Measurements from ENCODE around the gene ADCK2.

DNA sequence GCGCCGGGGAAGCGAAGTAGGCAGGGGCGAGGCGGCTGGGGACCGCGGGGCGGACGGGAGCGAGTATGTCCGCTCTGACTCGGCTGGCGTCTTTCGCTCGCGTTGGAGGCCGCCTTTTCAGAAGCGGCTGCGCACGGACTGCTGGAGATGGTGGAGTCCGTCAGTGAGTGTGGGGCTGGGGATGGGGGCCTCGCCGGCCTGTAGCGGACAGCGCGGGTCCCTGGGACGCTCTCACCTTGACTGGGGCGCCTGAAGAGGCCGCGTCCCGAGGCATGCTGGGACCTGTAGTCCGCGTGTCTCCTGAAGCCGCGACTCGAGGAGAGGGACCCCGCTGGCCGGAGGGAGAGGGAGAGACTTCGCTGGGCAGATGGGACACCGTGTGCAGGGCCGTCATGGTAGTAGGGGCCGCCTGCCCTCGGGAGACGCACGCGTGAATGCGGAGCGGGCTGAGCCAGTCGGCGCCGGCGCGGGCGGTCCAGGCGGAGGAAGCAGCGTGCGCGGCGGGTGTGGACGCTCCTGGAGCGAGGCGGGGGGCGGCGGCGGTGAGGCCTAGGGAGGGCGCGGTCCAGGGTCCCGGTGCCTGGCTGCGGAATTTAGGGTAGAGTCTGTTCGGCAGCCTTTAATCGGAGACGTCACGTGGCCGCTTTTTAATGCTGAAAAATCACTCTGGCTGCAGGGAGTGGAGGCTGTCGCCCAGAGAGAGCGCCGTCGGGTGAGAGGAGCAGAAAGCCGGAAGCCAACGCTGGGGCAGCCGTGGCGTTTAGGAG, 24.1 kb downstream of the ADCK2 start, which contains the start of gene NDUFB2:
- TF ChIP-seq, protein P1, sequence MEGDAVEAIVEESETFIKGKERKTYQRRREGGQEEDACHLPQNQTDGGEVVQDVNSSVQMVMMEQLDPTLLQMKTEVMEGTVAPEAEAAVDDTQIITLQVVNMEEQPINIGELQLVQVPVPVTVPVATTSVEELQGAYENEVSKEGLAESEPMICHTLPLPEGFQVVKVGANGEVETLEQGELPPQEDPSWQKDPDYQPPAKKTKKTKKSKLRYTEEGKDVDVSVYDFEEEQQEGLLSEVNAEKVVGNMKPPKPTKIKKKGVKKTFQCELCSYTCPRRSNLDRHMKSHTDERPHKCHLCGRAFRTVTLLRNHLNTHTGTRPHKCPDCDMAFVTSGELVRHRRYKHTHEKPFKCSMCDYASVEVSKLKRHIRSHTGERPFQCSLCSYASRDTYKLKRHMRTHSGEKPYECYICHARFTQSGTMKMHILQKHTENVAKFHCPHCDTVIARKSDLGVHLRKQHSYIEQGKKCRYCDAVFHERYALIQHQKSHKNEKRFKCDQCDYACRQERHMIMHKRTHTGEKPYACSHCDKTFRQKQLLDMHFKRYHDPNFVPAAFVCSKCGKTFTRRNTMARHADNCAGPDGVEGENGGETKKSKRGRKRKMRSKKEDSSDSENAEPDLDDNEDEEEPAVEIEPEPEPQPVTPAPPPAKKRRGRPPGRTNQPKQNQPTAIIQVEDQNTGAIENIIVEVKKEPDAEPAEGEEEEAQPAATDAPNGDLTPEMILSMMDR (IDR thresholded peaks at IDR 0.05 in 2 of 3, conservative IDR thresholded peaks at IDR 0.05 in 1 of 3; ENCODE audit: insufficient read depth in 2 of 3, low read depth in 1 of 3, low read length in 3 of 3) = peak in 1 of 3 experiments; percentile 2; a peak in 1 of 6 replicates
- no peak for TF ChIP-seq FOXA1 (IDR thresholded peaks at IDR 0.05; ENCODE audit: borderline replicate concordance)
- TF ChIP-seq RAD21 (CRISPR knock-in tag; conservative IDR thresholded peaks at IDR 0.05 in 1 of 2, IDR thresholded peaks at IDR 0.05 in 1 of 2) = no peak
- peak; percentile 76; the same call in 1 of the 2 replicates for TF ChIP-seq ZSCAN29 (IDR thresholded peaks at IDR 0.05)
- TF ChIP-seq IRF2 (CRISPR knock-in tag; IDR thresholded peaks at IDR 0.05) = no peak
- no peak for TF ChIP-seq ZNF174 (CRISPR knock-in tag; IDR thresholded peaks at IDR 0.05)
- no peak for TF ChIP-seq ATF1 (CRISPR knock-in tag; IDR thresholded peaks at IDR 0.05)
- peak; percentile 98 for TF ChIP-seq ATF1 (tag; IDR thresholded peaks at IDR 0.05)
- TF ChIP-seq, protein P2, sequence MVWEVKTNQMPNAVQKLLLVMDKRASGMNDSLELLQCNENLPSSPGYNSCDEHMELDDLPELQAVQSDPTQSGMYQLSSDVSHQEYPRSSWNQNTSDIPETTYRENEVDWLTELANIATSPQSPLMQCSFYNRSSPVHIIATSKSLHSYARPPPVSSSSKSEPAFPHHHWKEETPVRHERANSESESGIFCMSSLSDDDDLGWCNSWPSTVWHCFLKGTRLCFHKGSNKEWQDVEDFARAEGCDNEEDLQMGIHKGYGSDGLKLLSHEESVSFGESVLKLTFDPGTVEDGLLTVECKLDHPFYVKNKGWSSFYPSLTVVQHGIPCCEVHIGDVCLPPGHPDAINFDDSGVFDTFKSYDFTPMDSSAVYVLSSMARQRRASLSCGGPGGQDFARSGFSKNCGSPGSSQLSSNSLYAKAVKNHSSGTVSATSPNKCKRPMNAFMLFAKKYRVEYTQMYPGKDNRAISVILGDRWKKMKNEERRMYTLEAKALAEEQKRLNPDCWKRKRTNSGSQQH (CRISPR knock-in tag; IDR thresholded peaks at IDR 0.05) = 0 out of 2 replicates have a peak, but pooled peaks have one; percentile 5
- no peak for TF ChIP-seq CHD4 (IDR thresholded peaks at IDR 0.05; ENCODE audit: insufficient read depth, insufficient replicate concordance, low read depth, low read length, poor library complexity, severe bottlenecking)
- no peak for TF ChIP-seq HOXB6 (CRISPR knock-in tag; IDR thresholded peaks at IDR 0.05; ENCODE audit: borderline replicate concordance)
- TF ChIP-seq CSDE1 (IDR thresholded peaks at IDR 0.05) = peak in 1 of 2 experiments; percentile 75; a peak in 1 of 4 replicates
- TF ChIP-seq ATF7 (IDR thresholded peaks at IDR 0.05) = peak; percentile 96
- TF ChIP-seq ELF4 (CRISPR knock-in tag; IDR thresholded peaks at IDR 0.05) = peak; percentile 58; the same call in 1 of the 2 replicates
- TF ChIP-seq TCF7L2 (IDR thresholded peaks at IDR 0.05; ENCODE audit: low read depth, low read length) = no peak
